ENCODE results near the gene ARFGEF3.
"Not testable (repeated sequence)": the region's sequence is repeated elsewhere in the genome, so short reads cannot be mapped to it uniquely, and the experiment has no call there.

Gene ARFGEF3

DNA sequence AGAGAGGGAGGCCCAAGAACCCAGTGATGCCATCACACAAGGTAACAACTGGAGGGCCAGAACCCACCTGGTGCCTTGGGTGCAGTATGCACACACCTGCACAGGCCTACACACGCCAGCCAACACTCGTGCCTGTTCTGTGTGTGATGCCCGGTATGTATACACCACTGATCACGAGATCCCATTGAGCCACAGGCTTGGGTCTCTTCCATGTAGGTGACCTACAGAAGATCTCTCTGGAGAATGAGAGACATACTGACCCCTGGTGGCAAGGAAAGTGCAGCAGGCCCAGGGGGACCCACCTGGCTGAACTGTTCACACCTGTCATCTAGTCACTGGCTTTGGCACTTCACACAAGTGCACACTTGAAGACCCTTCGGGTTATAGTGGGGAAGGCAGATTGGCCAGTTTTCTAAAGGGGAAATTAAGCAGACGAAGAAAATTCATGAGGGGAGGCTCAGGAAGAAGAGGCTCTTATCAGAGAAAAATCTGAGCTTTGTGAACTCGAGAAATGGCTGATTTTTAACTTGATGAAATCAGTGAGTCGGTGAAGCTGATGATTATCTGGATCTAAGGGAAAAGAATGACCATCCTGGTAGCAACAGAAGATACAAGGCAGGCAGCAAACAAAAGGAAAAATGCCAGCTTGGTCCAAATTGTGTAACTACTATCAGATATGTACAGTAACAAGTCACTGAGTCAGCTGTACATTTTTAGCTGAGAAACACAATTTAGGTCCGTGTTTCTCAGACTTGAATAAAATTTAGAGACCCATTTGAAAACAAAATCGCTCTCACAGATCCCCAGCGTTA, 125.6 kb downstream of the ARFGEF3 start:
- no peak for DNase-seq

DNA sequence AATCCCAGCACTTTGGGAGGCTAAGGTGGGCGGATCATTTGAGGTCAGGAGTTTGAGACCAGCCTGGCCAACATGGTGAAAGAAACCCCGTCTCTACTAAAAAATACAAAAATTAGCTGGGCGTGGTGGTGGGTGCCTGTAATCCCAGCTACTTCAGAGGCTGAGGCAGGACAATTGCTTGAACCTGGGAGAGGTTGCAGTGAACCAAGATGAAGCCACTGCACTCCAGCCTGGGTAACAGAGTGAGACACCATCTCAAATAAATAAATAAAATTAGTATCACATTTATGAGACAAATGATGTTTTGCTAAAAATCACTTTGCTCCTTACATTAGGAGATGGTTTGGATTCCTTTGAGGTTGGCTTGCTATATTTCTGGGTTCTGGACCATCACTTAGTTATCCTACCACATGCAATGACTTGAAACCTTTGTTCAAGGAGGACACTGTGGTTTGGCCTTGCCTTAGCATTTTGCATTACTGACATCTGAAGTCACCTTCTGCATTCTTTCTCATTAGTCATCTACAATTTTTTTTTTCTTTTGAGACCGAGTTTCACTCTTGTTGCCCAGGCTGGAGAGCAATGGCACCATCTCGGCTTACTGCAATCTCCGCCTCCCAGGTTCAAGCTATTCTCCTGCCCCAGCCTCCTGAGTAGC, 126.8 kb downstream of the ARFGEF3 start:
- DNase-seq = not testable (repeated sequence)

DNA sequence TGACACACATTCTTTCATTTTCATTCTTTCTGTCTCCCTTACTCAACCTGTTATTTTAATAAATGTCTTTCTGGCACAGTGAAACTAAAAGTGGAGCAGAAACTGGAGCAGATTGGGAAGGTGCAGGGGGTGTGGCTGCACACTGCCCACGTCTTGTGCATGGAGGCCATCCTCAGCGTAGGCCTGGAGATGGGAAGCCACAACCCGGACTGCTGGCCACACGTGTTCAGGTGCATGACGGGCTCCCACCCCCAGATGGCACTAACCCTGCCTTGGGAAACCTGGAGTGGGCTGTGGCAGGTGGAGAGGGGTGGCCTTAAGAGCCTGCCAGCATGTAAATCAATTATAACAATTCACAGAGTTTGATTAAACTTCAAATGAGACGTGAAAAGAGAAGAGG, 128.0 kb downstream of the ARFGEF3 start:
- no peak for DNase-seq

DNA sequence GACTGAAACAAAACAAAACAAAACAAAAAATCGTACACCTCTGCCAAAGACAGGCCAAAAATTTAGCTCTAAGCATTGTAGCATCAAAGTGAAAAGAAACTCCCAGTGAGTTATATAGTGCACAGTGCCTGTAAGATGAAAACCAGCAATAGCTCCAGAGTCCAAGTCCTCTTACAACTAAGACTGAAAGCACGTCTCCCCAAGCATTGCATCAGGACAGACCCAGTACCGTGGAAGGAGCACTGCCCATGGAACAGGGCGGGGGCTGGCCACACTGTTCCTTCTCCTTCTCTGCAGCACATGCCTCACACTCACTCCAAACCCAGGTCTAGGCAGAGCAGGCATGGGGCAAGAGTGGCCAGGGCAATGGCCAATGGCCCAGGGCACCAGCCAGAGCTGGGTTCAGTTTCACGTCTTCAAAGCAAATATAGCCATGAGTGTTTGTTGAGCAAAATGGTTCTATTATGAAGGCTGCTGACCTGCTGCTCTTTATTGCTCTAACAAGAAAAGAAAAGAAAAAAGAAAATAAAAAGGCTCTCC, 128.8 kb downstream of the ARFGEF3 start:
- no peak for DNase-seq

DNA sequence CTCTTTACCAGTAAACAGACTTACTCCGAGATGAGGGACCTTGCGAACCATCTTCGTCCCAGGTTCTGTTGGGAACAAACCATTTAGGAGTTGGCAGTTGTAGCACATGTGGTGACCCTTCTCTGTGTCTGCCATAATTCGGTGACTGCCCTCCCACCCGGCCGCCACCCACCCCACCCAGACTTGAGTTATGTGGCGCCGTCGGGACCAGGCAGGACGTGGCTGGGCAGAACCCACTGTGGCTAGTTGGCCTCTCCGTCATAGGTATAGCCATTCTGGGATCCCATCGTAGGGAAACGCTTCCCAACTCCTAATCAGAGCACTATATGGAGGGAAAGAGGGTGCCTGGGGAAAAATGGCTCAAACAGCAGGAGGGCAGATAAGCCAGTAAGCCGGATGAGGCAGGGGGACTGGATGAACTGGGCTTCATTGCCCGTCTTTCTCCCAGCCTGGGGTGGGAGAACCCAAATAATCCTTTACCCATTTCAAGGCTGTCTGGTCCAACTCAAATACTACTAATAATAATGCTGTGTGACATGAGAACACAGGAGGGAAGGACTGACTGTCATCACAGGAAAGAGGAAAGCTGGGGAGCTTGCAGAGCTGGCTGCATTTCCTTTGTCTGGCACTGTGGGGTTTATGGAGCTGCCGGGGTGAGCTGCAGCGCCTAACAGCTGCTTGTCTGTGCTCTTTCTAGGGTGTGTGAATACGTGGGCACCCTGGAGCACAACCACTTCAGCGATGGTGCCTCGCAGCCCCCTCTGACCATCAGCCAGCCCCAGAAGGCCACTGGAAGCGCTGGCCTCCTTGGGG, 129.5 kb downstream of the ARFGEF3 start:
- no peak for DNase-seq

DNA sequence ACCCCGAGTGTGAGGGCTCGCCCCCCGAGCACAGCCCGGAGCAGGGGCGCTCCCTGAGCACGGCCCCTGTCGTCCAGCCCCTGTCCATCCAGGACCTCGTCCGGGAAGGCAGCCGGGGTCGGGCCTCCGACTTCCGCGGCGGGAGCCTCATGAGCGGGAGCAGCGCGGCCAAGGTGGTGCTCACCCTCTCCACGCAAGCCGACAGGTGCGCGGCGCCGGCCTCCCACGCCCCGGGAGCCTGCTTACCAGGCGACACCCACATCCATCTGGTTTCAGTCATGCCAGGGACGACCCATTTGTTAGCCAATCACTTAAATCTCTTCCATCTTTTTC, 130.1 kb downstream of the ARFGEF3 start:
- no peak for DNase-seq

DNA sequence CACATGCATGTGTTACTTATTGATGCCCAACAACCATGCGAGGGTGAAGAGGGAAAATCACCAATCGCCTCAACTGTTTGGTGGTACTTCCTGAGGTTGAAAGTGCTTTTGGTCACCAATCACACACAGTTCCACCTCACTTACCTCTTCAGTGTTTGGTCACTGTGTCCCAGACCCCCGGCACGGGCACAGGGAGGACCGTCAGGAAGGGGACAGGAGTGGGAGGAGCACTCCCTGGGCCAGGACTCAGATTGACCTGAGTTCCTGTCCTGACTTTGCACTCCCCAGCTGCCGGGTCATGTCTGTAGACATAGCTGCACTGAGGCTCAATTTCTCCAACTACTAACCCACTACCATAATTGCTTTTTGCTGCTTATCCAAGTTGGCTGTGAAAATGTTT, 130.7 kb downstream of the ARFGEF3 start:
- DNase-seq = no peak

DNA sequence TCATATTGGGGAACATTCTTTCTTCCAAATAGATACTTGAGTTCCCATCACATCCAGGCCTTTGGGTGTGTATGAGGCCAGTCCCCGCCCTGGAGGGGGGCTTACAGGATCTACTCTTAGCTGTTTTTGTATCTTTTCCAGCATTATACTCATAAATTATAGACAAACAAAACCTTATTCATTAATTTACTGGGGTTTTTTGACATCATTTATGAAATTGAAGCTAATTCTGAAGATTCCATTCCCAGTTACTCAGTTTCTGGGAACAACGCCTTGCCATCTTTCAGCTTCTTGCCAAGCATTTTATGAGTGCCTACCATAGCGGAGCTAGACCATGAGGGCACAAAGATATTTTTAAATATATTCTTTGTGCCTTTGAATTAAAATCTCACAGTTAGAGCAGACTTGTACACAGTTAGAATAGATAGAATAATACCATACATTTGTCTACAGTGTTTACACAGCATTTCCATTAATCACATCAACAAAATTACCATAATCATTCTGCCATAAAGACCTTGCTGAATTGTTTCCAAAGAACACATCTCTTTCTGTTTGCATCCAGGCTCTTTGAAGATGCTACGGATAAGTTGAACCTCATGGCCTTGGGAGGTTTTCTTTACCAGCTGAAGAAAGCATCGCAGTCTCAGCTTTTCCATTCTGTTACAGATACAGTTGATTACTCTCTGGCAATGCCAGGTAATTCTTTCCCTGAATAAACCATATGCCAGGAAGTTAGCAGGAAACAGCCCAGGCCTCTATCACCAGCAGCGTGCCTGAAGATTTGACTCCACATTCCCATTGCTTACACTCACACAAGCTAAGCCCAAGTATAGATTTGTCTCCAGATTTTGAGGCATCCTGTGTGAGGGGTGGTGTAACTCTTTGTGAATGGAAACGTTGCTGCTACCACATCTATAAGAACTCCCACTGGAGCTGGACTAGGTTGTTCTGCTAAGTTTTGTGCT, 132.0 kb downstream of the ARFGEF3 start:
- DNase-seq = no peak

DNA sequence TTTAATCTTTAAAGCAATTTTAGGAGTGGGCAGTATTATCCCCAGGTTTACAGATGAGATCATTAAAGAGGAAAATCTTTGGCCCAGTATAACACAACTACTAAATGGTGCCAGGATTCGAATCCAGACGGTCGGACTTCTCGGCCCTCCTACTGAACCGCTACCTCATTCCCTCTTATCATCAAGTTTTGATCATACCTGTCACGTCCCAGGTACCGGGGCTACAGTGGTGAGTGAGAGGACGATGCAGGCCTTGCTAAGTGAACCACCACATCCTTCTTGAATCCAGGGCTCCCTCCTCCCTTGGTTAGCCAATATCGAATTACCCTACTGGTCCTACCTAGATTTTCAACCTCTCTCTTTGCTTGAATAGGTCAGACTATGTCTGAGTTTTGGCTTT, 134.6 kb downstream of the ARFGEF3 start:
- DNase-seq = no peak

DNA sequence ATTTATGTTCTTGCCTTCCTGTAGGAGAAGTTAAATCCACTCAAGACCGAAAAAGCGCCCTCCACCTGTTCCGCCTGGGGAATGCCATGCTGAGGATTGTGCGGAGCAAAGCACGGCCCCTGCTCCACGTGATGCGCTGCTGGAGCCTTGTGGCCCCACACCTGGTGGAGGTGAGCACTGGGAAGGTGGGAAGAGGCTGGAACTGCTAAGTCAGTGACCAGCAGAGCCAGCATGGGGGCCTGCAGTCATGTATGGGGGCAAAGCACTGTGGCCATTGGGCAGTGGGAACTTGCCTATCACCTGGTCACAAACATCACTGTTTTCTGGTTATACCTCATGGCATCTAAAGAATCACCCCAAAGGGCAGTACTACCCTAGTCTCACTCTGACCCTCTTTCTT, 135.0 kb downstream of the ARFGEF3 start:
- DNase-seq = no peak

DNA sequence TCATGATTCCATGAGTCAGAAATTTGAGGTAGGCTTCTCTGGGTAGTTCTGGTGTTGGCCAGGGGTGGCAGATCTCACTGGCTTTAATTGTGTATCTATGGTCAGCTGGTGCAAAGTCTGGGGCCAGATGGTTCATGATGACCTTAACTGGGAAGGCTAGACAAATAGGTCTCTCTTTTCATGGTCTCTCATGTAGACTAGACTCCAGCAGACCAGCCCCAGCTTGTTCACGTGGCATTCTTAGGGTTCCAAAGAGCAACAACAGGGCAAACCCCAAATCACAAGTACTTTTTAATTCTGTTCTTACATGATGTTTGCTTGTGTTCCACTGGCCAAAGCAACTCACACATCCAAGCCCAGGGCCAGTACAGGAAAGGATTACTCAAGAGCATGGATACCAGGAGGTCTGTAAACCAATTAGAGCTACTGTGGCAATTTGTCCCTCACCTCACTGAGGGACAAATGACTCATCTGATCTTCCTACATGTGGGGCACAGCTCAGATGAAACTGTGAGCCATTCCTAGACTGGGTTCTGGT, 136.1 kb downstream of the ARFGEF3 start:
- DNase-seq = no peak

DNA sequence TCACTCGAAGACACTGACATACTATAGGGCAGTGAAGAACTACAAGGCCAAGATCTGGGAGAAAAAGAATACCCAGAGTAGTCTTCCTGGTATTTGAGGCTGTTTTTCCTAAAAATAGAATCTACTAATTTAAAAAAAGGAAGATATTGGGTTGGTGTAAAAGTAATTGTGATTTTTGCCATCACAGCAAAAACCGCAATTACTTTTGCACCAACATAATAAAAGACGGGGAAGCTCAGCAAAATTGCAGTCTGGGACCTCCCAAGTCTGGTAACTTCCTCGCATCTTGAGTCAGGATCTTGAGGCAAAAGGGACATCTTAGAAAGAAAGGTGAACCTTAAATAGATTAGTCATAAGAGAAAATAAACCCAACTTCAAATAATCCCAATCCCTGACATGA, 138.7 kb downstream of the ARFGEF3 start:
- no peak for DNase-seq

DNA sequence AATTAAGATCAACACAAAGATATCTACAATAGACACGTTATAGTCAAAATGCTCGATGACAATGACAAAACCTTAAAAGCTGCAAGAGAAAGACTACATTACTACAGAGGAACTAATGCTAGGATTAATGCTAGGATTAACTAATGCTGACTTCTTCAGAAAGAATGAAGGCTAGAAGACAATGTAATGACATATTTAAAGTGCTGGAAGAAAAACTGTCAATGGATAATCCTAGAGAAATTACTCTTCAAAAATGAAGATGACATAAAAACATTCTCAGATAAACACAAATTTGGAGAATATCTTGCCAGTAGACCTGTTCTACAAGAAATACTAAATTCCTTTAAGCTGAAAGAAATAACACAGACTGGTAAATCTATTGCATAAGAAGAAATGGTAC, 140.8 kb downstream of the ARFGEF3 start:
- no peak for DNase-seq

DNA sequence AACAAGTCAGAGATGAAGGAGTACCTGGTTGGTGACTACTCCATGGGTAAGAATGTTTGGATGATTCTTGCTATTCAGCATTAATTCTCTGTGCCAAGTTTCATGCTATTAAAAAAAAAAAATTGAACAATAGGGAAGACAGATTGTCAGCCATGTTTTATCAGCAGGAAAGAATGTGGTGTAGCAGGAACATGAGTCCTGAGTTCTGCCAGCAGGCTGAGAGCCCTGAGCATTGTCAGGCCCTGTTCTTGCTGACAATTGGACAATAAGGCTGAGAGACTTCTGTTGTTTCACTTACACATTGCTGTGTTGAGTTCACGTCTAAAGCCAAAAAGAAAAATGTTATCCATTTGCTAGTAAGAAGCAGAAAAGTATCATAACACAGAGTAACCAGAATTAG, 145.6 kb downstream of the ARFGEF3 start:
- no peak for DNase-seq

DNA sequence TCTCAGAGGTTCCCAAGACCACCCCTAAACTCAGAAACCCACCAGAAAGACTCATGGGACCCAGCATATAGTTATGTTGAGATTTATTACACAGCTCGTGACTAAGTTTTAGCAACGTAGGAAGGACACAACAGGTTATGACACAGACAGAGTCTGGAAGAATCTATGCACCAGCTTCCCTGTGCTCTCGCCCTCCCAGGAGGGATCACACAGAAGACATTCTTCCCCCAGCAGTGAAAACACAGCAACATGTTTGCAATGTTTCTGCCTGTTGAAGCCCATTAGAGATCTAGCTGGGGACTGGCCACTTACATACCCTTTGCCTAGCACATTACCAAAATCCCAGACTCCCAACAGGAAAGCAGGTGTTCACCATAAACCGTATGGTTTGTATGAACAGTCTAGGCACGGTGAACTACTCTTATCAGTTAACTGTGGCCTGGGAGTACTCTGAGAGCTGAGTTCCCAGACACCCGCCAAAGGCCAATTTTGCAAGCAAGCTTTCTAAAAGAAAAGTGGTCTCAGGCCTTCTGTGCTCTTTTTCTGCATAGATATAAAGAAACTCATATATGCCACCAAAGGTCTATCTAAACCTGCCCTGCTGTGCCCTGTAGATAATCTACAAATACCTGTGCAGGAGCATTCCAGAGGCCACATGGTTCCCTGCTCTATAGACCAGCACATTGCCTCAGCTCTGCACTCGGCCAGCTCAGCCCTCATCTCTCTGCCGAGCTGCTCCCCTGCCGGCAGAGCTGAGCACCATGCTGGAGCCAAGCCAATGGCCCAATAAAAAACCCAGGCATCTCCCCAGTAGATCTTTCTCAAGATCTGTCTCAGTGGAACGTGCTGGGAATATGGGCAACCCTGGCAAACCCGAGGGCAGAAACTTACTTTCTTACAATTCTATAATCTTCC, 146.3 kb downstream of the ARFGEF3 start:
- DNase-seq = no peak

DNA sequence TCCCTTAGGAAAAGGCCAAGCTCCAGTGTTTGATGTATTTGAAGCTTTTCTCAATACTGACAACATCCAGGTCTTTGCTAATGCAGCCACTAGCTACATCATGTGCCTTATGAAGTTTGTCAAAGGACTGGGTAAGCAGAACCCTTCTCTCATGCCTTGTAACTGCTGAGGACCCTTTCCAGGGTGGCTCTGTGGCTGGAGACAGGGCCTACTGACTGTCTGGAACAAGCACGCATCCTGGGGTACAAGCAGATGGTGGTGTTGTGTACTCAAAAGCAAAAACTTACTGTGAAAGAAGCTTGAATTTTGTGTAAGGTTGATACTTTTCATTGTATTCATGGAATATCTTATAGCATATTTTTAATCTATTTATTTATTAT, 147.0 kb downstream of the ARFGEF3 start:
- no peak for DNase-seq

DNA sequence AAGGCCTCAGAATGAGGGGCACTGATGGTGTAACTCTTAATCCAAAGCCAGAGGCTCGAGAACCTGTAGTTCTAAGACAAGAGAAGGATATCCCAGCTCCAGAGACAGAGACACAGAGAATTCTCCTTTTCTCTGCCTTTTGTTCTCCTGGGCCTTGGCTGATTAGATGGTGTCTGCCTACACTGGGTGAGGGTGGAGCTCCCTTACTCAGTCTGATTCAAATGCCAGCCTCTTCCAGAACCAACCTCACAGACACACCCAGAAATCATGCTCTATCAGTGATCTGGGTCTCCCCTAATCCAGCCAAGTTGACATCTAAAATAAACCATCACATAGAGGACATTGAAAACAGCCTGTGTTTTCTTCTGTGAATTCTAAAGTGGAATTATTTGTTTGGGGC, 148.0 kb downstream of the ARFGEF3 start:
- DNase-seq = no peak

DNA sequence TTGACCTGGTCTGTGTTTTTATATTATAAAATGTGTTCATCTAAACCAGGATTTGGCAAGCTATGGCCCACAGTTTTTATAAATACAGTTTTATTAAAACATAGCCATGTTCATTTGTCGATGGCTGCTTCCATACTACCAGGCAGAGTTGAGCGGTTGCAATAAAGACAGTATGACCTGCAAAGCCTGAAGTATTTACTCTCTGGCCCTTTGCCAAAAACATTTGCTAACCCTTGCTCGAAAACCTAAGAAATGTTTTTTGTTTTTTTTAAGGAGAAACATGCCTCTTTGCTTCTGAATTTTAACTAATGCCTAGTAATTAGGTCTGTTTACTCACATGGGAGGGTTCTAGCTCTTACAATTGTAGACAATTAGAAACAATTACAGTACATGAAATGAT, 148.6 kb downstream of the ARFGEF3 start:
- DNase-seq = no peak

DNA sequence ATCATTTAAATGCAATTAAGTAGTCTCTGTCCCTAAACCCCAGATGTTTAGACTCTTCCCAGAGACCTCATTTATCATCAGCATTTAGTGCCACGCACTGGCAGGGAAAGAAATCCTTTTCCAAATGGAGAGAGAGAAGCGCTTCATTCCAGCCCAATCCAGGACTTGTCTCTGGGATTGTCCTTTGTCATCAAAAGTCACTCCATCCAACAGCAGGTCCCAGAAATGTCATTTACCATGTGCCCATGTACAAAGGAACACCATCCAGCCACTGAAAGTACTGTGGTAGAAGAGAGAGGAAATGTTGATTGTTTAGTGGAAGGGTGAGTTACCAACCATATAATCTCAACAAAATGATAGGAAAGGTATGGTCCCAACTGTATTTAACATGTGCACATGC, 149.1 kb downstream of the ARFGEF3 start:
- DNase-seq = no peak

DNA sequence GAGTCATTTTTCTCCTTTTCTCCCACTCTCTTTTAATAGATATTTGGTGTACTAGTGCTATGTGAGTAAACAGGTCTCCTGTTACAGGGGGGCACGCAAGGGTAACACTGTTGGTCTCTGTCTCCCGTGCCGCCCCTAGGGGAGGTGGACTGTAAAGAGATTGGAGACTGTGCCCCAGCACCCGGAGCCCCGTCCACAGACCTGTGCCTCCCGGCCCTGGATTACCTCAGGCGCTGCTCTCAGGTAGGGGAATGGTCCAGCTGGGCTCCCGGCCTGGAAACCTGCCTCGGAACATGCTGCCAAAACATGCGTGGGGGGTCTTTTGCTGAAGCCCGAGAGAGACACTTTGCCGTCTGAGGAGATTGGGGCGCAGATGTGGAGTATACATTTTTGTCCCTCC, 149.5 kb downstream of the ARFGEF3 start:
- DNase-seq = no peak

DNA sequence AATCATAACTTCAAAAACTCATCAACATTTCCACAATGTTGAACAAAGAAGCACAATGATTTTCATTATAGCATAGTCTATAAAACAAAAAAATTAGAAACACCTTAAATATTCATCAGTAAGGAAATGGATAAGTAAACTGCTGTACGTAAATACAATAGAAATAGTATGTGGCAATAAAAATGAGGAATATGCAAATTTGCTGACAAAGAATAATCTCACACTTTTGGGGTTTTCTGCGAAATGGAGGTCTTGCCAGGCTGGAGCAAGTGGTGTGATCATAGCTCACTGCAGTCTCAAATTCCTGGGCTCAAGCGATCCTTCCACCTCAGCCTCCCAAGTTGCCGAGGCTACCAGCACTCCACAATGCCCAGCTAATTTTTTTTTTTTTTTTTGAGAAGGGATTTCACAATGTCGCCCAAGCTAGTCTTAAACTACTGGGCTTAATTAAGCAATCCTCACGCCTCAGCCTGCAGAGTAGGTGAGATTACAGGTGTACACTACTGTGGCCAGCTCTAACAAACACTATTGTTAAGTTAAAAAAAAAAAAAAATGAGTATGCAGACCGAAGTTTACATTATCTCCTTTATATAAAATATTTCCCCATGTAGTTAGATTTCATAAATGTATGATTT, 157.1 kb downstream of the ARFGEF3 start:
- DNase-seq = no peak
